ENCODE data around the gene PELI2.

The PELI2 gene

GRCh38 chr14:56262530-56262929, 144.3 kb downstream of the PELI2 start:
- DNase-seq = no peak

DNA sequence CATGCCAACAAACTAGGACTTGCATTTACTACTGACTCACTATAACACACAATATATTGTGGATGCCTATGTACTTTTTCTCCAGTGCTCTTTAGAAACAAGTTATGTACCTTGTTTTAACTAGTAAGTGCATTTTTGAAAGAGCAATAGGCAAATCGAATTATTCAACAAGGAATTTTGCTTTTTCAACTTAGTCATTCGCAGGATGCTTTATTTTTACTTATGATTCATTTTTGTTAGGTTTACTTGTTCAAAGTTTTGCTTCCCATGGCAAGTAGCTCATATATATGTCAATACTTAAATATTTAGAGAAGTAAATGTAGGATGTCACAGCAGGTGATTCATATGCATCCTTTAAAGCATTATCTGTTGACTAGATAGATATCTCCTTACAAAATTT, 149.8 kb downstream of the PELI2 start:
- DNase-seq = no peak

DNA sequence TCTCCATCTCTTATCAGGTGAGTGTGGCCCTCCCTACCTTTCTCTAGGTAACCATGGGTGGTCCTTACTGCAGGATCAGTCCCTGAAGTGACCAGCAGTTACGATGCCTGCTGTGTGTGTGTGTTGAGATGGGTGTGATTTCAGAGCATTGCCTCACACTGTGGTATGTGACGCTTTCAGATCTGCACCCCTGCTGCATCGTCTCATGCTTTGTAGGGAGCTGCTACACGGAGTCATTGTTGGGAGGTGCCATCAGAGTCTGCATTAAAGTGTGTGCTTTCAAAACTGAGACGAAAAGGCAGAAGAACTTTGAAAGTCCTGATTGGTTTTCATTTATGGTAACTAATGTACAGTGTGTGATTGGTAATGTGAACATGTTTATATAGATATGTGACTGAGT, 150.5 kb downstream of the PELI2 start:
- DNase-seq = no peak

DNA sequence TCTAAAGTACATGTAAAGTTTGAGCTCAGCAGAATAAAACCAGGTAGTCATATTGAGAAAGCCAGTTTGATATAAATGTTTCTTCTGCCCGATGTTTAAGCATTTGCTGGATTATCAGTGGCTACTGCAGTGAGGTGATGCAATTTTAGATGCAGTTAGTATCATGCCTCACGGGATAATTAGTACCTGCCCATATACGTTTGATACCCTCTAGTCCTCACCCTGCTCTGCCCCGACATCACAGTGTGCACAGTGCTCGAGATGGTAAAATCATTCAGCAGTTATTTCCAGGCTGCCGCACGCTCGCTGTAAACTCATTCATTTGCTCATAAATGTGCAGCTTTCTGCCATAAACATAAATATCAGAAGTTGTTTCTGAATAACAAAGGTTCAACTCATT, 152.7 kb downstream of the PELI2 start:
- DNase-seq = no peak

DNA sequence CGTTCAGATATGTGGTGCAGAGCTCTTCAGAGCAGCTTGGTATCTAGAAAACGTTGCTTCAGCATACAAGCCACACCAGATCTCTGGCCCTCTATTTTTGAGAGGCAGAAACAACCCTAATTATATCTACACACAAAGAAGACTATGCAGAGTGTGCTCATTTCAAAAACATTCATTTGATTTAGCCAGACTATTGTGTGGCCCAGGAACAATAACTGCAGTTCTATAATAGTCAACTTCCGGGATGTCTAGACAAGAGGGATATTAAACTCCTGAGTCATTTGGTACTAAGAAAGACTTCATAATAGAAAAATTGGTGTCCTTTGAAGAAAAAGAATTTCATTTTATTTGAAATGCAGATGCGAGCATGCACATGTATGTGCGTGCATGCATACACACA, 153.8 kb downstream of the PELI2 start:
- no peak for DNase-seq

DNA sequence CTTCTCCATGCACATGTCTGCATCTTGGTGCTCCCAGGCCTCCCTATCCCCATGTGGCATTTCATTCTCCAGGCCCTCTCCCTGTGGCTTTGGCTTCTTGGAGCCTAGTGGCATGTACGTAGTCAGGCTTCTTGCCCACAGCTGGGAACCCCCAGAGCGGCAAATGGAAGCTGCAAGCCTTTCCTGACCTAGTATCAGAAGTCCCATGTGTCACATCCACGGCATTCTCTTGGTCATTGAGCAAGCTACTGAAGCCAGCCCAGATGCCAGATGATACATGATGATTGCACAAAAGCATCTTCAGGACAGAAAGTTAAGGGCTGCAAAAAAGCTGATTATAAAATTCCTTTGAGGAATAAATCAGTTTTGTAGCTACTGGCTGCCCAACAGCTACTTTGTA, 154.9 kb downstream of the PELI2 start:
- no peak for DNase-seq

DNA sequence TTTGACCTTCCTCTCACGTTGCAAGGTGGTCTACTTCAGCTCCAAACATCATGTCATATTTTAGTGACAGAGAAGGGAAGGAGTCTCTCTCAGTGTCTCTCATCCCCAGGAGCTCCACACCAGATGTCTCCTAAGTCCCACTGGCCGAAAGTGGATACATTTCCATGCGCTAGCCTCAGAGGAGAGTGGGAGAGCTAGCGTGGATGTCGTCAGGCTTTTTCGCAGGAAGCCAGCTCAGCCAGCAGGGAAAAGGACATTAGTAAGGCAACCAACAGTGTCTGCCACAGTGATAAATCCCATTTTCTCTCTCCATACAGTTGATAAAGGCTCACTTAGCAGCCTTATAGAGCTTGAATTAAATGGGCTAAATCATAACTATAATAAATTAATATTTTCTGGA, 155.7 kb downstream of the PELI2 start:
- DNase-seq = no peak

DNA sequence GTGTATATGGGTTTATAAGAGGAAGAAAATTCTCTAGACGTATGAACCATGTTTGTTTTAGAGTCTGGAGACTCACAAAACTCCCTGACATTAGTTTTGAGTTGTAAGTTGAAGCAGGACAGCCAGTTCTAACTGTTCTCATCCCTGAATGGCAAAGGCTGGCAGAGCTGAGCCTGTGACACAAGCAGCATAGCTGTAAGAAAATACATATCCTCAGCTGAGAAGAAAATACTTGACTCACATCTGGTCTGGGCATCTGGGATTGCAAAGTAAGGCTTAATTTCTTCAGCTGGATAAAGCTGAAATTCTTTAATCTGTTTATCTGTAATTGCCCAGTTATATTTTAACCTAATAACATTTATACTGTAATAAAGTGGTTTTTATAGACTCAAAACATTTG, 156.3 kb downstream of the PELI2 start:
- DNase-seq = no peak

DNA sequence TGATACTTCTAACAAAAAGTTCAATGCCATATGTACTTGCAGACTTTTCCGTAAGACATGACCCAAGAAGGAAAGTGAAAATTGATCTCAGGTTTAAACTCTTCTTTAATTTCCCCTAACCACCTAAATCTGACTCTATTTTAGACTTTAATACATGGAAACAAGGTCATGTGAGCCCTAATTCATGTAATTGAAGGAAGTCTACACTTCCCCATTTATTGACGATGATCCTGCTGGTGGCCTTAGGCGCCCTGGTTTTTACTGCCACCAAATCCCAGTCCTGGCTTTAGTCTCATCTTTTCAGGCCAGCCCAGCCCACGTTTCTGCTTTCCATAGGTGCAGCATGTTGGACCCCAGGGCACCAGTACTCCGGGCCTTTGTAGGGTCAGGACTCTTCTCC, 157.9 kb downstream of the PELI2 start:
- DNase-seq = no peak

GRCh38 chr14:56278383-56278782, 160.2 kb downstream of the PELI2 start:
- DNase-seq = no peak

DNA sequence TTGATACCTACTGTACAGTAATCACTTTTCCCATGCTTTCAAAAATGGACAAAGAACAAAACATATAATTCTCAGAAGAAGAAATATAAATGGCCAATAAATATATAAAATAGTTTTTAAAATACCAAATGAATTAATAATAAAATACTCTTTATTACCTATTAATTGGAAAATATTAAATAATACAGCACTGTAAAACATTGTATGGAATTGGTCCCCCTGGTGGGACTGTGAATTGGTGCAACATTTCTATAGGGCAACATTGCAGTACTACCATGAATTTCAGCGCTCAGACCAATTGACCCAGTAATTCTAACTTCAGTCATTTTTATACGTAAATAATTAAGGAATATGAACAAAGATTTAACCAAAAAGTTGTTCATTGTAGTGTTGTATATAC, 162.6 kb downstream of the PELI2 start:
- DNase-seq = no peak

DNA sequence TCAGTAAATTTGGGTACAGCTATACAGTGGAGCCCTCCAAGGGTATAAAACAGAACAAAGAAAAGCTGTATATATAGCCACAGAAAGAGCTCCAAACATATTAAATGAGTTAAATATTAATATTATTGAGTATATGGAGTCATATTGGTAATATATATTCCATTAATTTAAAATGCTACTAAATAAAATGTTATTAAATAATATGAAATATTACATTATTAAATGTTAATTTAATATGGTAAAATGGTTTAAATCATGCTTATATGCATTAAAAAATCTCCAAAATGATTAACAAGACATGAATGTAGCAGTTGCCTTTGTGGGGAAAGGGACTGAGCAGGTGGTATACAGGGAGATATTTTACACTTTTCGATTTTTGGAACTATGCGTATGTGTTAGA, 164.0 kb downstream of the PELI2 start:
- DNase-seq = no peak

- DNase-seq = no peak
Observed at GRCh38 chr14:56284641-56285040, 166.4 kb downstream of the PELI2 start.

DNA sequence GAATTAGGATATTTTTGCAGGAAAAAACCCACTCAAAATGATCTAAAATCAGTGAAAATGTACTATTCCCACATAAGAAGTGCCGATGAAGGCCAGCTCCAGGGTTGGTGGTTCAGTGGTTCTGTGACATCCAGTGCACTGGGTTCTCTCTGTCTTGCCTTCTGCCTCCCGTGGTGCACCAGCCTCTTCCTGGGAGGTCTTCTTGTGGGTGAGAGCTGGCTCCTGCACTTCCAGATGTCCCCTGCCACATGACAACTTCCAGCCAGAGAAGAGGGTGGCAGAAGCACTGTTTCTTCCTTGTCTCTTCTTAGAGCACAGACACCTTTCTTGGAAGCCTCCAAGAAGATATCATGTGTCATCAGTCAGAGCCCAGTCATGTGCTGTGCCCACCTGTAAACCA, 170.9 kb downstream of the PELI2 start:
- no peak for DNase-seq

GRCh38 chr14:56290195-56290594, 172.0 kb downstream of the PELI2 start:
- DNase-seq = no peak

- no peak for DNase-seq
Observed at GRCh38 chr14:56292970-56293369, 174.8 kb downstream of the PELI2 start.

GRCh38 chr14:56293506-56293905, 175.3 kb downstream of the PELI2 start:
- DNase-seq = no peak

- DNase-seq = no peak
Observed at GRCh38 chr14:56294128-56294527, 175.9 kb downstream of the PELI2 start.

- no peak for DNase-seq
Observed at GRCh38 chr14:56295743-56296142, 177.5 kb downstream of the PELI2 start.

DNA sequence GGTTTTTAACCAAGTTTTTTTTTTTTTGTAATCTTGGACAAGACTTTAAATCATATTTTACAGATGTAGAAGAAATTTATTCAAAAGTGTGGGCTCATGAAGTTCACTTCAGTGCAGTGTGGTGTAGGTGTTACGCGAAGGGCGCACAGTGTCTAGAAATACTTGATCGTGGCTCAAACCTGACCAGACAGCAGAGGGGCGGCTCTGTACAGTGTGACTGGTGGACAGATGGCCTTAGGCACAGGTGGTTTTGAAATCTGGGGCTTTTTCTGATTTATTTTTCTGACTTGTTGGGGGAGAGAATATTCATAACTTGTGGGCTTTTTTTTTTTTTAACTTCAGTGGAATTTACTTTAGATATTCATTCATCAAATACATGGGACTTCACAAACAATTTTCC, 179.2 kb downstream of the PELI2 start:
- DNase-seq = no peak

DNA sequence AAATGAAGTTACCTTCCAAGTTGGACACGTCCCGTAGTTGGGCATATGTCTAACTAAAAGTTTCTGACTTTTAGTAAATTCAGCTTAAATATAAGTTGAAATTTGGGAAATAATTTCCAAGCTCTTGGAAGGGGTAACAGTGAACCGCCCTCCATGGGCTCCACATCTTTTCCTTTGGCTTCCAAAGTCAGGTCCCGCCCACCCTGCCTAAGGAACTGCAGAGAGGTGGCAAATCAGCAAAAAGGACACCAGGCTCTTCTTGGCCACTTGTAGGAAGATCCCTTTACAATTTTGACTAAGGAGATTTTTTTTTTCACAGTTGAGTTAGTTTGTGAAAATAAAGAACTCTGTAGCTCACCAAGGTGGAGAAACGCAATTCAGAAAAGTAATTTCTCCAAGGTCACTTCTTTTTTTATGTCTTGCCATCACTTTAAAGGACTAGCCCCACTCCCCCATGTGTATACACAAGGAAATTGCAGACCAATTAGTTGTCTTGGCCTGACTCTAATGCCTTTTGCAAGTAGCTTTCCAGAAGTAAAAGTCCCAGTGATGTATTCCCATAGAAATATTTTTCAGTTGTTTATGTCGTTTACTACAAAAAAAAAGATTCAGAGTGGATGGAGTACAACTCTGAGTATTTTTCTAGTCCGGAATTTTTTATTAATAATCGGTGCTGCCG, 181.2 kb downstream of the PELI2 start:
- DNase-seq = no peak

DNA sequence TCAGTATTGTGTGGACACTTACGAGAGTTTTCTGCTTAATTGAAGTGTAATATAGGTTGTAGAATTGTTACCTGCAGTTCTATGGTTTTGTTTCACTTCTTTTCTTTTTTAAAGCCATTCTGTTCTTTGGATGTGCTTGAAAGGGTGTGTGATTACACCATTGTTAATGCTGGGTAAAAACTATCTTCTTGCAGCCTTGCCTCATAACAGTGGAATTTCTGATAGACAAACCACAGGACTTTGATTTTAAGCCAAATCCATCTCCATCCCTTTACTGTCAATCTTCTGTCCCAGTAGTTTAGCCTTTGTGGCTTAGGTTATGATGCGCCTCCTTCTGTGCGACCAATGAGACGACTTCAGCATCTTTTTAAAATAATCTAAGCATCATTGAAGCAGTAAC, 182.3 kb downstream of the PELI2 start:
- DNase-seq = no peak

- no peak for DNase-seq
Observed at GRCh38 chr14:56304456-56304855, 186.2 kb downstream of the PELI2 start.

DNA sequence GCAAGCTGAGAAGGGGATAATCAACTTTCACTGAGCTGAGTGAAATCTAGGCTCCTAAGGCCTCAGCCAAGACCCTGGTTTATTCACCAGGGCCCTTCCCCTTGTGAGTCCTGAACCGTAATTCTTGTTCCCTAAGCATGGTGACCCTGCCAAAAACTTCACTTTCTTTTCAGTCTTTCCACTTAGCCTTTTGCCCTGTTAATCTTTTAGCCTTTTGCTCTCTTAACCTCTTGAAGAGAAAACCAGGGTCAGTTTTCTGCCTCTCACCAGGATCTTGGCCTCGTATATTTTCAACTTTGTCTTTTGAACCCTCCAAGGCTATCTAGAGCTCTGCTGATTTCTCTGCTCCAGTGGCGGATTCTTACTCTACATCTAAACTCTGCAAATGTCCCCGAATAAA, 191.0 kb downstream of the PELI2 start:
- DNase-seq = no peak

DNA sequence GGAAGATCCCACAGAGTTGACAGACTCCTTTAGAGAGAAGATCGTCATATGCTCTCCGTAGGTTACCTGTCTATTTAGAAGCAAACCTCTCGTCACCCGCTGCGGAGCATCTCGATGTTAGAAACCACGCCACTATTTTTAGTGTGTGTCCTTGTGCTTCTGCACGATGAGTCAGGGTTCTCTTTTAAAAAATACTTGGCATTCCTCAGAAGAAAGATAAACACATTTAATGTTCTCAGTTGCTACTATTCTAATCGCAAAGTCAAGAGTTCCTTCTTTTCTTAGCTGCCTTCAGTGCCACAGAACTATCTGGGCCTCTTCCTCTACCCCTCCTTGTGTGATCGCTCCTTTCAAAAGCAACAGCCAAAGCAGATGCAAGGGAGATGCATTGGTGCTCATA, 192.4 kb downstream of the PELI2 start:
- DNase-seq = no peak

DNA sequence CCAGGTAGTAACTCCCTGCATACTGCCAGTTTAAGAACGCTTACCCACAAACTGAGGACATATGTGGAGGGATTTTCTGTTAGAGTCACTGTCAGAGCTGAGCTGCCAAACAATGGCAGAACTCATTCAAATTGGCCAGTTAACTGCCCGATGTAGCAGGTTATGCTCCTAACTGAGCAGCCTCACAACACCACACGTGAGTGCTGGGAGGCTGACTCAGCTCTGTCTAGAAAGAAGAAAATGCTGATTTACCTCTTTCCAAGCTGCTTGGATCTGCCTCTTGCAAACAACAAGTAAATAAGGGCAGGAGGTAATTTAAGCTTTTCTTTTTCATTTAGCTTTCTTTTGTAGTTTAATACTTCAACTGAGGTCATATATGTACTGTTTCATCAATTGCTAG, 195.6 kb downstream of the PELI2 start:
- DNase-seq = no peak
